Prostate gland (tissue), 2 donors: ENCODE results near the gene WNT16. TPM values are rescaled to one million over a fixed set of nuclear protein-coding genes. Genes with fewer than 3 reads are reported as not detected.

ENCODE experiments used
- DNase-seq: peaks from one replicate; pipeline ENCODE4 v3.0.0-alpha.2; 2019; ENCODE audit warnings: low spot score
- H3K27ac ChIP-seq, 2 donors: fragments of 200-600 bp; sonication (generic); 2 replicates each; pipeline ENCODE4 v1.5.1; 2017 to 2019
- H3K27me3 ChIP-seq: fragments of 200-600 bp; sonication (generic); replicated peaks from 2 replicates; pipeline ENCODE4 v1.5.1; 2019; ENCODE audit not compliant: insufficient read depth
- H3K36me3 ChIP-seq, 2 donors: fragments of 200-600 bp; sonication (generic); 1 replicate in 1 of 2; 2 replicates in 1 of 2; pipeline versions ENCODE4 v1.5.1 to v1.8.1; 2017 to 2019
- H3K4me1 ChIP-seq: fragments of 200-600 bp; sonication (generic); replicated peaks from 2 replicates; pipeline ENCODE4 v1.5.1; 2019
- H3K4me3 ChIP-seq, 2 donors: fragments of 200-600 bp; sonication (generic); 2 replicates each; pipeline ENCODE4 v1.5.1; 2017 to 2019
- H3K9me3 ChIP-seq: fragments of 200-600 bp; sonication (generic); 2 replicates; pipeline ENCODE4 v1.5.1; 2017
- POLR2A ChIP-seq: fragments of 450-650 bp; IDR thresholded peaks from one replicate; pipeline ENCODE4 v1.6.1; 2016; ENCODE audit warnings: antibody characterized with exemption, mild to moderate bottlenecking
- POLR2AphosphoS5 ChIP-seq: sonication (generic); formaldehyde crosslinking; IDR thresholded peaks from one replicate; pipeline ENCODE4 v1.6.1; 2017; ENCODE audit warnings: antibody characterized with exemption
- WGBS: methylation state at CpG from one replicate; pipeline ENCODE4 v1.1.5; 2018; 5-methylcytosine and 5-hydroxymethylcytosine counted together
- intact Hi-C: fragments of 100-400 bp; cut with DNase I; formaldehyde crosslinking; loops from one replicate; pipeline ENCODE4 v1.14.2; 2022
- total RNA-seq, 2 donors: library from RNA; depleted of rRNA; stranded (reverse); fragments of >200 nt; gene quantifications; one replicate each; pipeline ENCODE4 v1.1.0, GENCODE V29; 2016
- TF ChIP-seq, protein P1 (sequence below), 4 experiments: fragments of 200-600 bp in 2 of 4; fragments of 450-650 bp in 2 of 4; sonication (generic) in 2 of 4; IDR thresholded peaks; 1 replicate in 3 of 4; 2 replicates in 1 of 4; pipeline ENCODE4 v1.5.1; 2016 to 2019; ENCODE audit warnings: antibody characterized with exemption in 4 of 4, mild to moderate bottlenecking in 2 of 4, moderate library complexity in 2 of 4

Gene WNT16
- total RNA-seq, 2 donors from 2014 or later: 0.23 to 1.1 TPM

DNA sequence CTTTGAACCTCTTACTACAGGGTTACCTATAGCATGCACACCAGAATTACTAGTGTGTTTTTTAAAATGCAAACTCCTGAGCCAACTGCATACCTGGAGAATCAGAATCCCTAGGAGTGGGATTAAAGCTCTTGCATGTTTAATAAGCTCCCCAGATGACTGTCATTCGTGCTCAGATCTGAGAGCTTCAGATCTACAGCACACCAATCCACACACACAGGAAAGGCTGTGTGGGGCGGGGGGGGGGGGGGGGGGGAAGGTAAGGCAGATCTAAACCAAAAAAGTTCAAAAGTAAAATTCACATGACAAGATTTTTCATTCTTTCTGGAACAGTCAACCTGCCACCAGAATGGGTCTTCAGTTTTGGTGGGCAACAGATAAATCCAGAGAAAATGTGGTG, 61.8 kb downstream of the WNT16 start:
- TF ChIP-seq POLR2A: no peak
- TF ChIP-seq POLR2AphosphoS5: no peak
- TF ChIP-seq, protein P1, sequence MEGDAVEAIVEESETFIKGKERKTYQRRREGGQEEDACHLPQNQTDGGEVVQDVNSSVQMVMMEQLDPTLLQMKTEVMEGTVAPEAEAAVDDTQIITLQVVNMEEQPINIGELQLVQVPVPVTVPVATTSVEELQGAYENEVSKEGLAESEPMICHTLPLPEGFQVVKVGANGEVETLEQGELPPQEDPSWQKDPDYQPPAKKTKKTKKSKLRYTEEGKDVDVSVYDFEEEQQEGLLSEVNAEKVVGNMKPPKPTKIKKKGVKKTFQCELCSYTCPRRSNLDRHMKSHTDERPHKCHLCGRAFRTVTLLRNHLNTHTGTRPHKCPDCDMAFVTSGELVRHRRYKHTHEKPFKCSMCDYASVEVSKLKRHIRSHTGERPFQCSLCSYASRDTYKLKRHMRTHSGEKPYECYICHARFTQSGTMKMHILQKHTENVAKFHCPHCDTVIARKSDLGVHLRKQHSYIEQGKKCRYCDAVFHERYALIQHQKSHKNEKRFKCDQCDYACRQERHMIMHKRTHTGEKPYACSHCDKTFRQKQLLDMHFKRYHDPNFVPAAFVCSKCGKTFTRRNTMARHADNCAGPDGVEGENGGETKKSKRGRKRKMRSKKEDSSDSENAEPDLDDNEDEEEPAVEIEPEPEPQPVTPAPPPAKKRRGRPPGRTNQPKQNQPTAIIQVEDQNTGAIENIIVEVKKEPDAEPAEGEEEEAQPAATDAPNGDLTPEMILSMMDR (IDR thresholded peaks at IDR 0.05): no peak
- Histone ChIP-seq H3K36me3 (no peaks in the 10 kb centered on the region), H3K4me1 (no peaks in the 10 kb centered on the region), H3K4me3 (no peak overlapping the region), H3K27ac (no peak overlapping the region), H3K9me3 (no peaks in the 10 kb centered on the region), H3K27me3 (no peaks in the 10 kb centered on the region)
- DNase-seq: no peak
- WGBS: 61% methylated on average over 2 of the region's 2 CpGs
- intact Hi-C loops: no loop called here

Other genes starting within 250 kb of the WNT16 start
- gene FAM3C, start 67.3 kb downstream of the WNT16 start, total RNA-seq: 10 to 100 TPM; 31.9 to 34.8 TPM